HCT116 (cell line): Measurements from ENCODE around the gene MTA3. TPM values are rescaled to one million over a fixed set of nuclear protein-coding genes. Genes with fewer than 3 reads are reported as not detected.

ENCODE experiments used
- ATAC-seq: fragments of 200-7000 bp; cut with Tn5 transposase; 2 replicates; pipeline ENCODE4 v1.9.1; 2020; ENCODE audit warnings: mild to moderate bottlenecking, moderate library complexity
- BruUV-seq: library from RNA; stranded (reverse); fragments of 400-500 nt; replicated peaks from 2 replicates; lab custom pipeline; 2021; lab: Mats Ljungman, UMichigan
- CTCF ChIA-PET: fragments of 300-600 bp; sonication (Branson Sonifier 250); formaldehyde crosslinking; loops from one replicate; lab custom pipeline; 2021; ENCODE audit warnings: antibody characterized with exemption; lab: Charles Lee
- POLR2A ChIA-PET: fragments of 300-600, 350-600 bp; sonication (Branson Sonifier 250); formaldehyde crosslinking; loops from one replicate; lab custom pipeline; 2021; ENCODE audit warnings: antibody characterized with exemption; lab: Charles Lee
- RAD21 ChIA-PET, 2 experiments: fragments of 300-600 bp; sonication (Branson Sonifier 250); formaldehyde crosslinking; loops; one replicate each; lab custom pipeline; 2023; ENCODE audit warnings: low total read pairs in 2 of 2; ENCODE audit not compliant: uncharacterized antibody in 2 of 2, unreplicated experiment in 2 of 2, low non-redundant PET in 1 of 2; lab: Charles Lee
- DNase-seq: peaks from one replicate; pipeline ENCODE4 v3.0.0-alpha.2; 2010; ENCODE audit warnings: low read depth, low spot score
- H2AFZ ChIP-seq: fragments of 200-600 bp; shearing (Covaris generic), sonication (generic); 2 replicates; pipeline ENCODE4 v1.6.1; 2017; ENCODE audit warnings: low read depth, mixed run types, mixed read lengths, antibody characterized with exemption, low read length; ENCODE audit not compliant: poor library complexity, severe bottlenecking
- H3K27ac ChIP-seq: 2 replicates; pipeline ENCODE4 v1.5.1; 2012; ENCODE audit warnings: low read depth, low read length
- H3K27me3 ChIP-seq: fragments of 200-600 bp; sonication (generic); 2 replicates; pipeline ENCODE4 v1.6.1; 2016; ENCODE audit warnings: mixed run types, low read length, mixed read lengths; ENCODE audit not compliant: insufficient read depth
- H3K36me3 ChIP-seq, 2 experiments: fragments of 200-500 bp in 1 of 2; fragments of 200-600 bp in 1 of 2; sonication (Bioruptor generic) in 1 of 2; sonication (generic) in 1 of 2; 2 replicates each; pipeline versions ENCODE4 v1.5.1 to v1.6.1; 2014 to 2016; ENCODE audit warnings: low read length in 2 of 2, inconsistent platforms in 1 of 2, mixed read lengths in 1 of 2, mixed run types in 1 of 2; ENCODE audit not compliant: insufficient read depth in 2 of 2, control insufficient read depth in 1 of 2
- H3K4me1 ChIP-seq, 2 experiments: fragments of 200-600 bp in 1 of 2; sonication (generic) in 1 of 2; 2 replicates each; pipeline versions ENCODE4 v1.5.1 to v1.6.1; 2012 to 2017; ENCODE audit warnings: low read length in 2 of 2, inconsistent platforms in 1 of 2, mild to moderate bottlenecking in 1 of 2, mixed read lengths in 1 of 2, mixed run types in 1 of 2, moderate library complexity in 1 of 2; ENCODE audit not compliant: insufficient read depth in 2 of 2, control insufficient read depth in 1 of 2
- H3K4me2 ChIP-seq: fragments of 200-600 bp; sonication (generic); 2 replicates; pipeline ENCODE4 v1.6.1; 2017; ENCODE audit warnings: mixed run types, low read length, mixed read lengths
- H3K4me3 ChIP-seq, 2 experiments: fragments of 200-600 bp in 1 of 2; sonication (generic) in 1 of 2; replicated peaks in 1 of 2; 2 replicates each; pipeline ENCODE4 v1.5.1; 2011 to 2016; ENCODE audit warnings: low read length in 2 of 2, control low read depth in 1 of 2, low read depth in 1 of 2, mild to moderate bottlenecking in 1 of 2, mixed read lengths in 1 of 2, mixed run types in 1 of 2
- H3K79me2 ChIP-seq: fragments of 200-600 bp; sonication (generic); 2 replicates; pipeline ENCODE4 v1.6.1; 2017; ENCODE audit warnings: mild to moderate bottlenecking, mixed run types, low read length, moderate library complexity, mixed read lengths; ENCODE audit not compliant: insufficient read depth
- H3K9ac ChIP-seq: fragments of 200-600 bp; sonication (generic); 2 replicates; pipeline ENCODE4 v1.6.1; 2016; ENCODE audit warnings: low read length, mixed read lengths
- H3K9me2 ChIP-seq: fragments of 200-600 bp; sonication (generic), shearing (Covaris generic); 2 replicates; pipeline ENCODE4 v1.6.1; 2017; ENCODE audit warnings: mixed run types, mild to moderate bottlenecking, moderate library complexity; ENCODE audit not compliant: insufficient read depth
- H3K9me3 ChIP-seq, 2 experiments: fragments of 200-500 bp in 1 of 2; fragments of 200-600 bp in 1 of 2; sonication (Bioruptor generic) in 1 of 2; sonication (generic) in 1 of 2; 2 replicates each; pipeline ENCODE4 v1.6.1; 2014 to 2017; ENCODE audit warnings: low read length in 2 of 2, mixed read lengths in 2 of 2, inconsistent platforms in 1 of 2, low read depth in 1 of 2, mild to moderate bottlenecking in 1 of 2, mixed run types in 1 of 2, moderate library complexity in 1 of 2; ENCODE audit not compliant: control insufficient read depth in 1 of 2, insufficient read depth in 1 of 2
- H4K20me1 ChIP-seq: fragments of 200-600 bp; sonication (generic), shearing (Covaris generic); 2 replicates; pipeline ENCODE4 v1.6.1; 2017; ENCODE audit warnings: mixed run types, mild to moderate bottlenecking, moderate library complexity; ENCODE audit not compliant: insufficient read depth
- CBX3 ChIP-seq: IDR thresholded peaks from 2 replicates; pipeline ENCODE4 v1.6.1; 2012; ENCODE audit warnings: low read depth
- CEBPB ChIP-seq: IDR thresholded peaks from 2 replicates; pipeline ENCODE4 v1.6.1; 2012; ENCODE audit warnings: low read depth
- CTCF ChIP-seq, 3 experiments: fragments of 200-600 bp in 1 of 3; sonication (generic) in 1 of 3; IDR thresholded peaks in 2 of 3; conservative IDR thresholded peaks in 1 of 3; 2 replicates each; pipeline ENCODE4 v1.5.1; 2012 to 2017; ENCODE audit warnings: low read depth in 2 of 3, low read length in 2 of 3, antibody characterized with exemption in 1 of 3, borderline replicate concordance in 1 of 3, control low read depth in 1 of 3, mild to moderate bottlenecking in 1 of 3, mixed read lengths in 1 of 3, mixed run types in 1 of 3, moderate library complexity in 1 of 3; ENCODE audit not compliant: insufficient read depth in 1 of 3
- EGR1 ChIP-seq: IDR thresholded peaks from 2 replicates; pipeline ENCODE4 v1.6.1; 2012; ENCODE audit warnings: low read depth
- ELF1 ChIP-seq: IDR thresholded peaks from 2 replicates; pipeline ENCODE4 v1.6.1; 2012; ENCODE audit warnings: low read depth, borderline replicate concordance
- EZH2phosphoT487 ChIP-seq: fragments of 200-600 bp; IDR thresholded peaks from 2 replicates; pipeline ENCODE4 v1.6.1; 2018; ENCODE audit warnings: antibody characterized with exemption, borderline replicate concordance
- FOSL1 ChIP-seq: IDR thresholded peaks from 2 replicates; pipeline ENCODE4 v1.6.1; 2012; ENCODE audit warnings: low read depth
- JUND ChIP-seq: IDR thresholded peaks from 2 replicates; pipeline ENCODE4 v1.6.1; 2012
- MAX ChIP-seq: IDR thresholded peaks from 2 replicates; pipeline ENCODE4 v1.6.1; 2012
- POLR2A ChIP-seq: IDR thresholded peaks from 2 replicates; pipeline ENCODE4 v1.7.0; 2011; ENCODE audit warnings: borderline replicate concordance; ENCODE audit not compliant: insufficient read depth, insufficient read length; ENCODE audit errors: extremely low read depth
- POLR2AphosphoS5 ChIP-seq: IDR thresholded peaks from 2 replicates; pipeline ENCODE4 v1.6.1; 2011; ENCODE audit warnings: mild to moderate bottlenecking, low read depth, low read length, moderate library complexity
- RAD21 ChIP-seq: IDR thresholded peaks from 2 replicates; pipeline ENCODE4 v1.6.1; 2012; ENCODE audit warnings: low read depth, mild to moderate bottlenecking
- REST ChIP-seq: IDR thresholded peaks from 2 replicates; pipeline ENCODE4 v1.6.1; 2012; ENCODE audit warnings: low read depth
- SIN3A ChIP-seq: IDR thresholded peaks from 2 replicates; pipeline ENCODE4 v1.6.1; 2012; ENCODE audit warnings: low read depth
- SP1 ChIP-seq: IDR thresholded peaks from 2 replicates; pipeline ENCODE4 v1.6.1; 2012; ENCODE audit warnings: low read depth
- SRF ChIP-seq: IDR thresholded peaks from 2 replicates; pipeline ENCODE4 v1.6.1; 2012; ENCODE audit warnings: low read depth
- YY1 ChIP-seq: IDR thresholded peaks from 2 replicates; pipeline ENCODE4 v1.6.1; 2011; ENCODE audit warnings: low read length, low read depth, moderate library complexity, mild to moderate bottlenecking; ENCODE audit not compliant: insufficient replicate concordance; ENCODE audit errors: extremely low read depth
- ZBTB33 ChIP-seq: IDR thresholded peaks from 2 replicates; pipeline ENCODE4 v1.6.1; 2011; ENCODE audit warnings: mild to moderate bottlenecking, low read length, moderate library complexity; ENCODE audit not compliant: insufficient replicate concordance; ENCODE audit errors: extremely low read depth
- ZFX ChIP-seq: fragments of 450-650 bp; IDR thresholded peaks from 2 replicates; pipeline ENCODE4 v1.6.1; 2017
- ZNF274 ChIP-seq: fragments of 200-500 bp; sonication (Bioruptor generic); IDR thresholded peaks from 2 replicates; pipeline ENCODE4 v1.6.1; 2014; ENCODE audit warnings: mild to moderate bottlenecking, low read depth, low read length, inconsistent platforms
- intact Hi-C: fragments of 100-400 bp; cut with micrococcal nuclease; formaldehyde crosslinking; loops from 2 replicates; pipeline ENCODE4 v1.10.0; 2022
- total RNA-seq: library from RNA; stranded (reverse); gene quantifications from one replicate; pipeline ENCODE4 v1.2.1, GENCODE V29; 2021; ENCODE audit not compliant: unreplicated experiment

Gene MTA3
- total RNA-seq, 1 experiment from 2014 or later: 46.3 TPM

- Histone ChIP-seq H3K9me2 (no peaks in the 10 kb centered on the region), H3K9ac (no peak overlapping the region), H3K4me1 (no peaks in the 10 kb centered on the region), H3K27me3 (no peaks in the 10 kb centered on the region), H3K27ac (no peak overlapping the region), H3K4me3 (no peak overlapping the region), H3K36me3 (no peaks in the 10 kb centered on the region), H3K79me2 (peaks cover 10% of the 10 kb centered on the region; the same call in 1 of the 2 replicates), H4K20me1 (no peaks in the 10 kb centered on the region), H2AFZ (no peak overlapping the region), H3K9me3 (no peaks in the 10 kb centered on the region), H3K4me2 (no peak overlapping the region)
- intact Hi-C loops: no loop called here
- ATAC-seq (no peak), DNase-seq (no peak)
- no TSS peak for BruUV-seq
- CTCF ChIA-PET: no interaction called here
- POLR2A ChIA-PET: no interaction called here
- TF ChIP-seq YY1: no peak
- no peak for TF ChIP-seq SP1
- no peak for TF ChIP-seq CBX3
- TF ChIP-seq ELF1: no peak
- no peak for TF ChIP-seq POLR2A
- TF ChIP-seq REST: no peak
- no peak for TF ChIP-seq CEBPB
- no peak for TF ChIP-seq EZH2phosphoT487
- TF ChIP-seq ZFX: no peak
- no peak for TF ChIP-seq RAD21
- TF ChIP-seq SRF: no peak
- no peak for TF ChIP-seq CTCF (IDR thresholded peaks at IDR 0.05 in 2 of 3, conservative IDR thresholded peaks at IDR 0.05 in 1 of 3; ENCODE audit: borderline replicate concordance in 1 of 3, insufficient read depth in 1 of 3, low read depth in 2 of 3, low read length in 2 of 3)
- TF ChIP-seq JUND: no peak
- TF ChIP-seq MAX: no peak
- TF ChIP-seq ZBTB33: no peak
- no peak for TF ChIP-seq ZNF274
- no peak for TF ChIP-seq EGR1
- no peak for TF ChIP-seq FOSL1
- TF ChIP-seq SIN3A: no peak
- TF ChIP-seq POLR2AphosphoS5: no peak
- RAD21 ChIA-PET: no interaction called here
Measured at GRCh38 chr2:42593282-42593681, 24.9 kb downstream of the MTA3 start.
